Parathyroid adenoma (tissue), 2 donors: Measurements from ENCODE around the gene TMEM191C.

ENCODE experiments used
- H2AFZ ChIP-seq: fragments of 300-600 bp; sonication (generic); one replicate; pipeline ENCODE4 v1.7.0; 2017; ENCODE audit warnings: antibody characterized with exemption, mild to moderate bottlenecking
- H3K27ac ChIP-seq: fragments of 300-600 bp; sonication (generic); one replicate; pipeline ENCODE4 v1.7.0; 2017
- H3K27me3 ChIP-seq: fragments of 300-600 bp; sonication (generic); one replicate; pipeline ENCODE4 v1.7.0; 2017; ENCODE audit warnings: low read length; ENCODE audit not compliant: control insufficient read depth, insufficient read depth
- H3K36me3 ChIP-seq: fragments of 300-600 bp; sonication (generic); one replicate; pipeline ENCODE4 v1.7.0; 2017; ENCODE audit warnings: low read length; ENCODE audit not compliant: control insufficient read depth, insufficient read depth
- H3K4me1 ChIP-seq: fragments of 300-600 bp; sonication (generic); one replicate; pipeline ENCODE4 v1.7.0; 2017; ENCODE audit warnings: control low read depth
- H3K4me2 ChIP-seq: fragments of 300-600 bp; sonication (generic); one replicate; pipeline ENCODE4 v1.7.0; 2017; ENCODE audit warnings: low read length
- H3K4me3 ChIP-seq: fragments of 300-600 bp; sonication (generic); one replicate; pipeline ENCODE4 v1.7.0; 2017; ENCODE audit warnings: low read depth, low read length
- H3K79me2 ChIP-seq: fragments of 300-600 bp; sonication (generic); one replicate; pipeline ENCODE4 v1.7.0; 2017; ENCODE audit warnings: control low read depth
- H3K9ac ChIP-seq: fragments of 300-600 bp; sonication (generic); one replicate; pipeline ENCODE4 v1.7.0; 2017; ENCODE audit warnings: mild to moderate bottlenecking
- H3K9me3 ChIP-seq: fragments of 300-600 bp; sonication (generic); one replicate; pipeline ENCODE4 v1.7.0; 2017; ENCODE audit warnings: low read length; ENCODE audit not compliant: control insufficient read depth
- CTCF ChIP-seq: fragments of 300-600 bp; sonication (generic); IDR thresholded peaks from one replicate; pipeline ENCODE4 v1.7.0; 2017; ENCODE audit warnings: antibody characterized with exemption, mild to moderate bottlenecking
- donor health status: primary hyperparathyroidism.

Gene TMEM191C

GRCh38 chr22:21447694-21448402, 19.3 kb upstream of the TMEM191C start:
- Histone ChIP-seq H3K27me3 (no peaks in the 10 kb centered on the region), H3K4me1 (no peaks in the 10 kb centered on the region), H3K79me2 (no peaks in the 10 kb centered on the region), H3K9ac (no peak overlapping the region), H3K27ac (no peak overlapping the region), H3K36me3 (no peaks in the 10 kb centered on the region), H3K4me2 (no peak overlapping the region), H2AFZ (no peak overlapping the region), H3K9me3 (no peaks in the 10 kb centered on the region), H3K4me3 (no peak overlapping the region)
- no peak for TF ChIP-seq CTCF

- H3K36me3 ChIP-seq, result no peaks in the 10 kb centered on the region
- H3K4me1 ChIP-seq, result no peaks in the 10 kb centered on the region
- no peaks in the 10 kb centered on the region for H3K9me3 ChIP-seq
- H3K4me3 ChIP-seq, result no peak overlapping the region
- no peak overlapping the region for H3K27ac ChIP-seq
- H3K27me3 ChIP-seq, result no peaks in the 10 kb centered on the region
- no peak overlapping the region for H3K9ac ChIP-seq
- no peaks in the 10 kb centered on the region for H3K79me2 ChIP-seq
- no peak for TF ChIP-seq CTCF
- no peak overlapping the region for H2AFZ ChIP-seq
- H3K4me2 ChIP-seq, result no peak overlapping the region
Measured at GRCh38 chr22:21448627-21449416, 18.4 kb upstream of the TMEM191C start.

- Histone ChIP-seq H3K36me3 (no peaks in the 10 kb centered on the region), H3K79me2 (no peaks in the 10 kb centered on the region), H3K4me1 (no peaks in the 10 kb centered on the region), H3K4me3 (no peak overlapping the region), H3K27me3 (no peaks in the 10 kb centered on the region), H3K9ac (no peak overlapping the region), H3K9me3 (no peaks in the 10 kb centered on the region), H2AFZ (no peak overlapping the region), H3K4me2 (no peak overlapping the region), H3K27ac (no peak overlapping the region)
- TF ChIP-seq CTCF, result no peak
Measured at GRCh38 chr22:21449531-21450319, 17.5 kb upstream of the TMEM191C start.

- Histone ChIP-seq H3K9ac (no peak overlapping the region), H3K36me3 (no peaks in the 10 kb centered on the region), H3K4me2 (no peak overlapping the region), H2AFZ (no peak overlapping the region), H3K27ac (no peak overlapping the region), H3K4me3 (no peak overlapping the region), H3K4me1 (no peaks in the 10 kb centered on the region), H3K27me3 (no peaks in the 10 kb centered on the region), H3K9me3 (no peaks in the 10 kb centered on the region), H3K79me2 (no peaks in the 10 kb centered on the region)
- TF ChIP-seq CTCF, result no peak
Measured at GRCh38 chr22:21450320-21450831, 16.8 kb upstream of the TMEM191C start.
